Gastrocnemius medialis (tissue), 4 donors: ENCODE results near the gene RHOC. TPM values are rescaled to one million over a fixed set of nuclear protein-coding genes. Genes with fewer than 3 reads are reported as not detected.
A peak's percentile ranks its signal among the peaks of the same experiment; 100 is the strongest.

ENCODE experiments used
- ATAC-seq, 2 donors: fragments of 150-250 bp; one replicate each; pipeline ENCODE4 v1.9.1; 2016
- DNase-seq, 2 donors: peaks; one replicate each; pipeline ENCODE4 v3.0.0-alpha.2; 2019
- H3K27ac ChIP-seq, 4 donors: fragments of 200-600 bp; sonication (generic); 1 replicate in 1 of 4; 2 replicates in 3 of 4; pipeline ENCODE4 v1.5.1; 2016 to 2018; ENCODE audit warnings: mild to moderate bottlenecking in 2 of 4, moderate library complexity in 1 of 4
- H3K27me3 ChIP-seq, 3 donors: fragments of 200-600 bp; sonication (generic) in 2 of 3; 1 replicate in 1 of 3; 2 replicates in 2 of 3; pipeline versions ENCODE4 v1.5.1 to v1.6.0; 2016 to 2019; ENCODE audit warnings: mild to moderate bottlenecking in 1 of 3, moderate library complexity in 1 of 3
- H3K36me3 ChIP-seq, 2 donors: fragments of 200-600 bp; sonication (generic) in 1 of 2; one replicate each; pipeline ENCODE4 v1.5.1; 2017 to 2018
- H3K4me1 ChIP-seq, 2 donors: fragments of 200-600 bp; sonication (generic) in 1 of 2; one replicate each; pipeline ENCODE4 v1.5.1; 2016 to 2017; ENCODE audit warnings: mild to moderate bottlenecking in 2 of 2
- H3K4me3 ChIP-seq, 4 donors: fragments of 200-600 bp; sonication (generic) in 3 of 4; 1 replicate in 1 of 4; 2 replicates in 3 of 4; pipeline ENCODE4 v1.5.1; 2016 to 2019; ENCODE audit warnings: mild to moderate bottlenecking in 2 of 4
- H3K9me3 ChIP-seq, 3 donors: fragments of 200-600 bp; sonication (generic) in 2 of 3; 1 replicate in 1 of 3; 2 replicates in 2 of 3; pipeline ENCODE4 v1.5.1; 2016 to 2019
- POLR2A ChIP-seq, 2 donors: fragments of 450-650 bp; IDR thresholded peaks; one replicate each; pipeline ENCODE4 v1.6.1; 2017; ENCODE audit warnings: antibody characterized with exemption in 2 of 2, mild to moderate bottlenecking in 2 of 2, moderate library complexity in 2 of 2
- in situ Hi-C, 4 donors: fragments of 200-750 bp; cut with MboI; loops; one replicate each; pipeline versions ENCODE4 v1.15.0 to v1.8.0; 2017; ENCODE audit warnings: low sequenced_read_pairs in 4 of 4
- intact Hi-C: fragments of 100-400 bp; cut with DNase I; formaldehyde crosslinking; loops from one replicate; pipeline ENCODE4 v1.15.1; 2023; ENCODE audit warnings: low total_unique reads
- total RNA-seq, 4 donors: library from RNA; depleted of rRNA; stranded (reverse); fragments of >200 nt; gene quantifications; one replicate each; pipeline versions ENCODE4 v1.1.0 to v1.2.3, GENCODE V29; 2016
- TF ChIP-seq, protein P1 (sequence below), 5 experiments: fragments of 450-650 bp in 3 of 5; fragments of 200-600 bp in 2 of 5; sonication (generic) in 2 of 5; IDR thresholded peaks in 4 of 5; conservative IDR thresholded peaks in 1 of 5; 1 replicate in 4 of 5; 2 replicates in 1 of 5; pipeline ENCODE4 v1.5.1; 2016 to 2019; ENCODE audit warnings: antibody characterized with exemption in 5 of 5, mild to moderate bottlenecking in 3 of 5, moderate library complexity in 3 of 5

RHOC gene
- total RNA-seq = 10 to 100 TPM; 33.1 to 86.5 (median 64.3) TPM

DNA sequence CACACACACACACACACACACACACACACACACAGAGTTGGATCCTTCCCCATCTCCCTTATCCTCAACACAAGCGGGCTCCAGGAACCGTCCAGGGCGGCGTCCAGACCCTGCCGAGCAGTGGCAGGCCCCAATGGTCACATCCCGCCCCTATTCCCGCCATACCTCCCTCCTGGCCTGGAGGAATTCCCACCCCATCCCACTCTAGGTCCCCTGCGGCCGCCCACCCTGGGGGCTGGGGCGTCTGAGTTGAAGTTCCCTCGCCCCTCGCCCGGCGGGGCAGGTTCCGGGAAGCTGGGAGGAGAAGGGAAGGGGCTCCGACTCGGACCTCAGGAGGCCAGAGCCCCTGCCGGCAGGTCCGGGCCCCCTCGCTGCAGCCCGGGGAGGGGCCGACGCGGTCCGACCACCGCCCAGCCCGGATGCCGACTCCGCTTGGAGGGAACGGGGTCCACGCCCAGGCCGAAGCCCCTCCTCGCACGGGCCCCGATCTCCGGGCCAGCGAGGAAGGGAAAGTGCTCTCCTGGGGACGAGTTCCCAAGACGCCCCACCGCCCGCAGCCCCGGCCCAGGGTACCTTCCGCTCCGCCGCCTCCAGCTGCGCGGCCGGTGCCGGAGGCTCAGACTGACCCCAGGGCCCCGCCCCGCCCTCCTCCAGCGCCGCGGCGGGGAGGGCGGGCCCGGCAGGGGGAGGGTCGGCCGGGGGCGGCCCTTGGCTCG is at the start of gene RHOC:
Gene RHOC (minus strand): TSS at position 623 of the 716 bp plus-strand sequence. CDS start 3,328 bp downstream, outside the sequence.
- Histone ChIP-seq H3K36me3 (peaks cover 0 to 14% of the 10 kb centered on the region in 2 donors), H3K4me1 (peaks cover 18% of the 10 kb centered on the region in 2 donors), H3K9me3 (no peaks in the 10 kb centered on the region), H3K27ac (peak within 1 kb of the TSS; percentile 85 to 94 (median 90)), H3K27me3 (no peaks in the 10 kb centered on the region), H3K4me3 (peak within 1 kb of the TSS; percentile 82 to 87 (median 84))
- intact Hi-C loops (loop anchor here (2.0 kb wide), 3 partner anchors 88 to 316 kb away; partner anchors contain the start of genes CAPZA1 and ST7L), in situ Hi-C loops (loop anchor here (5.0 to 25.0 kb wide), 7 partner anchors 82 to 681 kb away; partner anchors contain the start of genes CTTNBP2NL (in 3 of the 4), CAPZA1 (in 1 of the 4), MAGI3 (in 1 of the 4) and ST7L (in 1 of the 4))
- TF ChIP-seq POLR2A (IDR thresholded peaks at IDR 0.05) = peak; percentile 85 to 87
- TF ChIP-seq, protein P1, sequence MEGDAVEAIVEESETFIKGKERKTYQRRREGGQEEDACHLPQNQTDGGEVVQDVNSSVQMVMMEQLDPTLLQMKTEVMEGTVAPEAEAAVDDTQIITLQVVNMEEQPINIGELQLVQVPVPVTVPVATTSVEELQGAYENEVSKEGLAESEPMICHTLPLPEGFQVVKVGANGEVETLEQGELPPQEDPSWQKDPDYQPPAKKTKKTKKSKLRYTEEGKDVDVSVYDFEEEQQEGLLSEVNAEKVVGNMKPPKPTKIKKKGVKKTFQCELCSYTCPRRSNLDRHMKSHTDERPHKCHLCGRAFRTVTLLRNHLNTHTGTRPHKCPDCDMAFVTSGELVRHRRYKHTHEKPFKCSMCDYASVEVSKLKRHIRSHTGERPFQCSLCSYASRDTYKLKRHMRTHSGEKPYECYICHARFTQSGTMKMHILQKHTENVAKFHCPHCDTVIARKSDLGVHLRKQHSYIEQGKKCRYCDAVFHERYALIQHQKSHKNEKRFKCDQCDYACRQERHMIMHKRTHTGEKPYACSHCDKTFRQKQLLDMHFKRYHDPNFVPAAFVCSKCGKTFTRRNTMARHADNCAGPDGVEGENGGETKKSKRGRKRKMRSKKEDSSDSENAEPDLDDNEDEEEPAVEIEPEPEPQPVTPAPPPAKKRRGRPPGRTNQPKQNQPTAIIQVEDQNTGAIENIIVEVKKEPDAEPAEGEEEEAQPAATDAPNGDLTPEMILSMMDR (IDR thresholded peaks at IDR 0.05 in 4 of 5, conservative IDR thresholded peaks at IDR 0.05 in 1 of 5) = no peak
- peak; percentile 65 to 69 for ATAC-seq
- DNase-seq = no peak

DNA sequence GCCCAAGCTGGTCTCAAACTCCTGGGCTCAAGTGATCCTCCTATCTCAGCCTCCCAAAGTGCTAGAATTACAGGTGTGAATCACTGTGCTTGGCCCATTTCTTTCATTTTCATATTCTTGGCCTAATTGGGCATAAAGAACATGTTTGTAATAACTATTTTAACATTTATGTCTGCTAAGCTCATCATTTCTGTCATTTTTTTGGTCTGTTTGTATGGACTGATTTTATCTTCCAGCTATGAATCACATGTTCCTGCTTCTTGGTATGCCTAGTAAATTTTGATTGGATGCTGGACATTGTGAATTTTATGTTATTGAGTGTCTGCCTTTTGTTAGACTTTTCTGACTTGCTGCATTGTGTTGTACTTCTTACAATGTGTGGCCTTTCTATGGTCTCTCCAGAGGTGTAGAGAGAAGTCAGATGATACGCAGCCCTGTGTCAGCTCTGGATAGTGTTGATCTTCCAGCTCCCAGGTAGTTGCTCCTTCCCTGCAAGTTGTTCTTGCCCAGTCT is 47.2 kb upstream of the RHOC start:
- Histone ChIP-seq H3K4me1 (no peaks in the 10 kb centered on the region), H3K9me3 (no peaks in the 10 kb centered on the region), H3K27me3 (peaks cover 0 to 5% (median 0%) of the 10 kb centered on the region in 3 donors), H3K36me3 (no peaks in the 10 kb centered on the region), H3K4me3 (no peak overlapping the region), H3K27ac (no peak overlapping the region)
- TF ChIP-seq, protein P1 (IDR thresholded peaks at IDR 0.05 in 4 of 5, conservative IDR thresholded peaks at IDR 0.05 in 1 of 5) = no peak
- no peak for TF ChIP-seq POLR2A (IDR thresholded peaks at IDR 0.05)
- DNase-seq = no peak
- in situ Hi-C loops = no loop called here
- ATAC-seq = no peak
- intact Hi-C loops = no loop called here

DNA sequence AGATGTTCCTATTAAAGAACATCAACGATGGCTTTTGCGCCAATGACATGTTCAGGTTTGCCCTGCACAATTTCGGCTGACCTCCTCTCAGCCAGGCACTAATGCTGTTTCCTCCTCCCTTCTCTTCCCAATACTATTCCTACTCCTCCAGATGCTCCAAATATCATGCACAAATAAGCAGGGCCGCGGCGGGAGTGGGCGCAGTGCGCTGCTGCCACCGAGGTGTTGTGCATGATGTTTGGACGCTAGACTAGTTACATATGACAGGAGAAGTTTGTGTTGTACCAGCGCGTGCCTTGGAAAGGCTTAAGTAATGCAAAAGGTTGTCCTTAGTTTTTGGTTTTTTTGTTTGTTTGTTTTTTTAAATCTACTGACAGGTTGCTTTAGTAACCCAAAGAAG is 41.5 kb upstream of the RHOC start:
- ATAC-seq = no peak
- Histone ChIP-seq H3K9me3 (no peaks in the 10 kb centered on the region), H3K36me3 (no peaks in the 10 kb centered on the region), H3K4me3 (no peak overlapping the region), H3K4me1 (no peaks in the 10 kb centered on the region), H3K27me3 (peaks cover 14 to 22% (median 19%) of the 10 kb centered on the region in 3 donors), H3K27ac (no peak overlapping the region)
- DNase-seq = no peak
- in situ Hi-C loops = loop anchor here in 1 of 4 donors (25.0 kb wide), 1 partner anchor 314 kb away; the partner anchor contains the start of gene LRIG2
- intact Hi-C loops = no loop called here
- TF ChIP-seq, protein P1 (IDR thresholded peaks at IDR 0.05 in 4 of 5, conservative IDR thresholded peaks at IDR 0.05 in 1 of 5) = no peak
- no peak for TF ChIP-seq POLR2A (IDR thresholded peaks at IDR 0.05)

DNA sequence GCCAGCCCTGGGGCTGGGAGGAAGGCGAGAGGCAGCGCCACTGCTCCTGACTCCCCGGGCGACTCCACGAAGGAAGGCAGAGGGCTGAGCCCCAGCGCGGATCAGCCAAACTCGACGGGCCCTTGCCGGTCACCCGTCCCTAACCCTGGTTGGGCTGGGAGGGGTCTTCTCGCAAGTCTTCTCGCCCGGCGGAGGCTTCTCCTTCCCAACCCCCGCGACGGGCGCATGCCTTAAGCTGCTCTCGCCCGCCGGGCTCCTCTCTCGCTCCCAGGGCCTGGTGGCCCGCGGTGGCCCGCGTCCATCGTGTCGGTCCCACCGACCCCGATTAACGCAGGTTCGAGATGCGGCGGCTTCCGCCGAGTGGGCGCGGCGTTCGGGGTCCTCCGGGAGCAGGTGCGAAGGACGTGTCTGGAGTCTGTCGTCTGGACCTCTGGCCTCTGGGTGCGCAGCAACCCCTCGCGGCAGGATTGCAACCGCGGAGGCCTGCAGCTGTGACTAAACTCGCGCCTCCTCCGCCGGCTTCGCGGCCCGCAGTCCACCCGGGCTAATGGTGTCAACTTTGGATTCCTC is 37.2 kb upstream of the RHOC start:
- Histone ChIP-seq H3K4me1 (no peaks in the 10 kb centered on the region), H3K27me3 (peaks cover 23 to 36% (median 36%) of the 10 kb centered on the region in 3 donors), H3K36me3 (no peaks in the 10 kb centered on the region), H3K4me3 (peak overlapping the region in 3 of 4 donors; percentile 27 to 40 (median 28)), H3K27ac (no peak overlapping the region), H3K9me3 (no peaks in the 10 kb centered on the region)
- TF ChIP-seq POLR2A (IDR thresholded peaks at IDR 0.05) = no peak
- TF ChIP-seq, protein P1 (IDR thresholded peaks at IDR 0.05 in 4 of 5, conservative IDR thresholded peaks at IDR 0.05 in 1 of 5) = no peak
- DNase-seq (no peak), ATAC-seq (no peak)
- in situ Hi-C loops (loop anchor here in 1 of 4 donors (25.0 kb wide), 1 partner anchor 318 kb away; the partner anchor contains the start of gene LRIG2), intact Hi-C loops (no loop called here)
